ENCODE data around the gene BSND. TPM values are rescaled to one million over a fixed set of nuclear protein-coding genes. Genes with fewer than 3 reads are reported as not detected.

Gene BSND
- total and polyA plus RNA-seq, 9 of the 15 experiments (the other 6 are each of a cell fraction or from before 2014, with no cell fraction given), result not detected

DNA sequence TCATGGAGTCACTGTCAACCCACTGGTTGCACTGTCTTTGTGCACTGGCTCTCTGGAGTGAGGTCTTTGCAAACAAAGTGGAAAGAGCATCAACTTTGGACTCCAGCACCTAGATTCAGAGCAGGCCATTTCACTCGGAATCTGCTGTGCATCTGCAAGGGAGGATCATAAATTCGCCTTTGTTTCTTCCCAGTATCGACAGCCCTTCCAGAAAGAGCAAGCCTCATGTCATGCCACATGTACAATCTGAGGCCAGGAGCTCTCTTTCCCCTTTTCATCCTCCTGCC, 39.8 kb downstream of the BSND start:
- no peaks in the 10 kb centered on the region for H3K9me1 ChIP-seq (ENCODE audit: control insufficient read depth, insufficient read depth, low read length)
- no peak for TF ChIP-seq ZNF764 (CRISPR knock-in tag; IDR thresholded peaks at IDR 0.05; ENCODE audit: low read depth)
- 0 out of 2 replicates have a peak, but pooled peaks have one; percentile 6 for TF ChIP-seq TAF7 (tag; IDR thresholded peaks at IDR 0.05)
- H3K4me3 ChIP-seq, result no peak overlapping the region
- peaks cover 46% of the 10 kb centered on the region for H3K79me2 ChIP-seq (ENCODE audit: control insufficient read depth, insufficient read depth, low read length)
- H3K9me3 ChIP-seq (replicated peaks; ENCODE audit: control insufficient read depth, insufficient read depth, low read depth, low read length), result no peaks in the 10 kb centered on the region
- peaks cover 26% of the 10 kb centered on the region; the same call in 2 of the 3 replicates for H3K36me3 ChIP-seq (ENCODE audit: control insufficient read depth, insufficient read depth, low read length)
- in situ Hi-C loops (cut with MboI), result no loop called here
- H3K9ac ChIP-seq (ENCODE audit: insufficient read depth in 1 of 2, low read depth in 2 of 2, low read length in 2 of 2), result no peak overlapping the region
- DNase-seq (ENCODE audit: extremely low read depth in 1 of 4, low spot score in 3 of 4) (no peak), FAIRE-seq (no peak), ATAC-seq (no peak)
- no peaks in the 10 kb centered on the region; a peak in 1 of 5 replicates for H3K27me3 ChIP-seq (ENCODE audit: control insufficient read depth in 2 of 2, insufficient read depth in 2 of 2, low read length in 2 of 2)
- peak overlapping the region; percentile 5 for H3K4me2 ChIP-seq (ENCODE audit: insufficient read depth, low read length)
- BruUV-seq (replicated peaks), result no TSS peak
- peaks cover 35% of the 10 kb centered on the region in 2 experiments for H3K4me1 ChIP-seq (replicated peaks in 1 of 2; ENCODE audit: control insufficient read depth in 2 of 2, insufficient read depth in 2 of 2, low read length in 2 of 2)
- ChIA-PET CTCF (ENCODE audit: low intra/inter-chr PET ratio) (no interaction called here), POLR2A (interaction anchor here (1.2 to 1.7 kb wide), 2 partner anchors 12 to 16 kb away, joined by 4 to 5 read pairs; no protein-coding TSS in a partner anchor)
- WGBS (ENCODE audit: insufficient coverage, low coverage, missing lambda C conversion rate), result 22% methylated on average over 3 of the region's 3 CpGs
- intact Hi-C loops (cut with micrococcal nuclease), result no loop called here
- H2AFZ ChIP-seq (ENCODE audit: low read depth, low read length), result peak overlapping the region; percentile 70
- H3K27ac ChIP-seq (ENCODE audit: extremely low read depth, low read depth, low read length), result peak overlapping the region; percentile 67; the same call in 1 of the 3 replicates
- peaks cover 9% of the 10 kb centered on the region; the same call in 1 of the 2 replicates for H4K20me1 ChIP-seq (replicated peaks; ENCODE audit: control insufficient read depth, insufficient read depth, low read length)

- intact Hi-C loops (cut with micrococcal nuclease), result no loop called here
- peak overlapping the region; percentile 70 for H2AFZ ChIP-seq (ENCODE audit: low read depth, low read length)
- no TSS peak for BruUV-seq (replicated peaks)
Measured at GRCh38 chr1:55038974-55039341, 40.2 kb downstream of the BSND start.

More at GRCh38 chr1:55038974-55039341, 40.2 kb downstream of the BSND start:
- in situ Hi-C loops (cut with MboI), result no loop called here
- CTCF ChIA-PET (ENCODE audit: low intra/inter-chr PET ratio), result no interaction called here
- FAIRE-seq (no peak), ATAC-seq (no peak), DNase-seq (ENCODE audit: extremely low read depth in 1 of 4, low spot score in 3 of 4) (no peak)
- no peaks in the 10 kb centered on the region; a peak in 1 of 5 replicates for H3K27me3 ChIP-seq (ENCODE audit: control insufficient read depth in 2 of 2, insufficient read depth in 2 of 2, low read length in 2 of 2)
- H3K27ac ChIP-seq (ENCODE audit: extremely low read depth, low read depth, low read length), result peak overlapping the region; percentile 67; the same call in 1 of the 3 replicates
- TF ChIP-seq EGR1 (conservative IDR thresholded peaks at IDR 0.05) (peak; percentile 40; the same call in 1 of the 2 replicates), TCF15 (CRISPR knock-in tag; IDR thresholded peaks at IDR 0.05) (no peak), HDAC2 (IDR thresholded peaks at IDR 0.05) (0 out of 2 replicates have a peak, but pooled peaks have one; percentile 4)
- H3K4me3 ChIP-seq, result peak overlapping the region; percentile 56; the same call in 1 of the 2 replicates
- peaks cover 31% of the 10 kb centered on the region; the same call in 2 of the 3 replicates for H3K36me3 ChIP-seq (ENCODE audit: control insufficient read depth, insufficient read depth, low read length)
- H3K4me1 ChIP-seq (replicated peaks in 1 of 2; ENCODE audit: control insufficient read depth in 2 of 2, insufficient read depth in 2 of 2, low read length in 2 of 2), result peaks cover 35 to 40% of the 10 kb centered on the region in 2 experiments
- H3K9ac ChIP-seq (ENCODE audit: insufficient read depth in 1 of 2, low read depth in 2 of 2, low read length in 2 of 2), result peak overlapping the region; percentile 64 to 96; a peak in 3 of 4 replicates
- no peaks in the 10 kb centered on the region for H3K9me1 ChIP-seq (ENCODE audit: control insufficient read depth, insufficient read depth, low read length)
- H3K79me2 ChIP-seq (ENCODE audit: control insufficient read depth, insufficient read depth, low read length), result peaks cover 51% of the 10 kb centered on the region
- H3K9me3 ChIP-seq (replicated peaks; ENCODE audit: control insufficient read depth, insufficient read depth, low read depth, low read length), result no peaks in the 10 kb centered on the region
- peaks cover 9% of the 10 kb centered on the region; the same call in 1 of the 2 replicates for H4K20me1 ChIP-seq (replicated peaks; ENCODE audit: control insufficient read depth, insufficient read depth, low read length)
- H3K4me2 ChIP-seq (ENCODE audit: insufficient read depth, low read length), result peak overlapping the region; percentile 84
- WGBS (ENCODE audit: insufficient coverage, low coverage, missing lambda C conversion rate), result 15% methylated on average over 9 of the region's 9 CpGs
- POLR2A ChIA-PET, result interaction anchor here (1.1 to 1.7 kb wide), 3 partner anchors 11 to 88 kb away, joined by 4 to 5 read pairs (median 4); no protein-coding TSS in a partner anchor
